Measurements from ENCODE around the gene IQSEC1.

GRCh38 chr3:13055634-13056033 lies 17.6 kb downstream of the IQSEC1 start:
- TF ChIP-seq CTCF (IDR thresholded peaks at IDR 0.05; ENCODE audit: insufficient read depth, low read depth, low read length), result no peak
- TF ChIP-seq EZH2 (IDR thresholded peaks at IDR 0.05; ENCODE audit: insufficient read depth, low read length), result no peak
